GM10248 (cell line): ENCODE measurements around the gene PLEKHF1.

Experiments
- CTCF ChIA-PET: fragments of 300-600 bp; sonication (Branson Sonifier 250); formaldehyde crosslinking; extraction: SDS; loops from one replicate; lab custom pipeline; 2021; ENCODE audit warnings: antibody characterized with exemption; lab: Yijun Ruan, JAX
- POLR2A ChIA-PET: fragments of 350-650 bp; sonication (Branson Sonifier 250); formaldehyde crosslinking; extraction: SDS; loops from one replicate; lab custom pipeline; 2020; ENCODE audit warnings: antibody characterized with exemption; lab: Yijun Ruan, JAX
- DNase-seq: peaks from one replicate; pipeline ENCODE4 v3.0.0; 2012; ENCODE audit errors: extremely low spot score
- TF ChIP-seq, protein P1 (sequence below): IDR thresholded peaks from 2 replicates; pipeline ENCODE4 v1.5.1; 2012; ENCODE audit warnings: mild to moderate bottlenecking, low read depth; ENCODE audit errors: extremely low read depth, missing control alignments, control extremely low read depth

Gene PLEKHF1

DNA sequence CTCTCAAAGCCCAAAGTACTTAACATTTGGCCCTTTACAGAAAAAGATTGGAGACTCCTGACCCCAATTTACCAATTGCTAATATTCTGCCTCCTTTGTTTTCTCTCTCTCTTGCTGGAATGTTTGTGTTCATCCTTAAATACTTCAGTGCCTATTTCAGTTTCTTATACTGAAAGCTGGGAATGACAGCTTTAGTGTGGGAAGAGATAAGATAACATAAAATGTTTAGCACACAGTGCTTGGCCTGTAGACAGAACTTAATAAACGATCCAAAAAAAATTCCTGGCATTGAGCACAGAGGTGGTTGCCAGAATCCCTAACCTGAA, 3.0 kb upstream of the PLEKHF1 start:
- CTCF ChIA-PET = interaction anchor here (0.8 to 8.7 kb wide), 6 partner anchors 17 to 98 kb away, joined by 3 to 58 read pairs (median 3); no protein-coding TSS in a partner anchor
- TF ChIP-seq, protein P1, sequence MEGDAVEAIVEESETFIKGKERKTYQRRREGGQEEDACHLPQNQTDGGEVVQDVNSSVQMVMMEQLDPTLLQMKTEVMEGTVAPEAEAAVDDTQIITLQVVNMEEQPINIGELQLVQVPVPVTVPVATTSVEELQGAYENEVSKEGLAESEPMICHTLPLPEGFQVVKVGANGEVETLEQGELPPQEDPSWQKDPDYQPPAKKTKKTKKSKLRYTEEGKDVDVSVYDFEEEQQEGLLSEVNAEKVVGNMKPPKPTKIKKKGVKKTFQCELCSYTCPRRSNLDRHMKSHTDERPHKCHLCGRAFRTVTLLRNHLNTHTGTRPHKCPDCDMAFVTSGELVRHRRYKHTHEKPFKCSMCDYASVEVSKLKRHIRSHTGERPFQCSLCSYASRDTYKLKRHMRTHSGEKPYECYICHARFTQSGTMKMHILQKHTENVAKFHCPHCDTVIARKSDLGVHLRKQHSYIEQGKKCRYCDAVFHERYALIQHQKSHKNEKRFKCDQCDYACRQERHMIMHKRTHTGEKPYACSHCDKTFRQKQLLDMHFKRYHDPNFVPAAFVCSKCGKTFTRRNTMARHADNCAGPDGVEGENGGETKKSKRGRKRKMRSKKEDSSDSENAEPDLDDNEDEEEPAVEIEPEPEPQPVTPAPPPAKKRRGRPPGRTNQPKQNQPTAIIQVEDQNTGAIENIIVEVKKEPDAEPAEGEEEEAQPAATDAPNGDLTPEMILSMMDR = no peak
- POLR2A ChIA-PET = no interaction called here
- no peak for DNase-seq

DNA sequence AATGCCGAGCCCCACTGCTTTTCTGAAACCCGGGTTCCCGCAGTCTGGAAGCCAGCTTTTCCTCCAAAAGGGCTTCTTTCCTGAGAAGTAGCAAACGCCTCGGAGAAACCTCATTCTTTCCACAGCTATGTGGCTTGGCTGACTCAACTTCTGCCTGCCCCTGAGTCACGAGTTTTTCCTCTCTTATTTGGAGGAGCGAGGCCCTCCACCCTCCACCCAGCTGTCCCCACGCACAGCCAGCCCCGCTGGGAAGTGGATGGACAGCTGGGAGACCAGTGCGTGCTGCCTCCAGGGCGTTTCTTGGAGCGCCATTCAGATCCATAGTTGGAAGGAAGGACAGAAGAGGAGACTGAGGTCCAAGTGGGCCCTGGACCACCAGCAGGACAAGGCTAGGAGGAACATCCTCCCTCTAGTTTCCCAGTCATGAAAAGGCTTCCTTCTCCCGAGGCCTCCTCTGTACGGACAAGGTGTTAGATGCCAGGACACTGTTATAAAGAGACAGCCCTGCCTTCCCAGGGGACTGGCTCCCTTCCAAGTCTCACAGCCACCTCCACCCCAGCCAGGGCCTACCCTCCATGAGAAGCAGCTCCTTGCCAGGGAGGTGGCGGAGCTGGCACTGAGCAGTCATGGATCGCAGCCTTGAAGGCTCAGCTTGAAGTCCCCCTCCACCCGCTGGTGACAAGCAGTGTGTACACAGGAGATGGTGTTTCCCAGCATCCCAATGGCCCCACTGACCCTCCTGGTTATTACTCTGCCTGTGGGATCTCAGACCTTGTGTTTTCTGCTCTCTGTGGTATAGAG, 2.5 kb upstream of the PLEKHF1 start:
- TF ChIP-seq, protein P1 = no peak
- ChIA-PET POLR2A (no interaction called here), CTCF (interaction anchor here (1.1 to 8.7 kb wide), 5 partner anchors 9 to 63 kb away, joined by 3 to 58 read pairs (median 3); no protein-coding TSS in a partner anchor)
- DNase-seq = no peak

DNA sequence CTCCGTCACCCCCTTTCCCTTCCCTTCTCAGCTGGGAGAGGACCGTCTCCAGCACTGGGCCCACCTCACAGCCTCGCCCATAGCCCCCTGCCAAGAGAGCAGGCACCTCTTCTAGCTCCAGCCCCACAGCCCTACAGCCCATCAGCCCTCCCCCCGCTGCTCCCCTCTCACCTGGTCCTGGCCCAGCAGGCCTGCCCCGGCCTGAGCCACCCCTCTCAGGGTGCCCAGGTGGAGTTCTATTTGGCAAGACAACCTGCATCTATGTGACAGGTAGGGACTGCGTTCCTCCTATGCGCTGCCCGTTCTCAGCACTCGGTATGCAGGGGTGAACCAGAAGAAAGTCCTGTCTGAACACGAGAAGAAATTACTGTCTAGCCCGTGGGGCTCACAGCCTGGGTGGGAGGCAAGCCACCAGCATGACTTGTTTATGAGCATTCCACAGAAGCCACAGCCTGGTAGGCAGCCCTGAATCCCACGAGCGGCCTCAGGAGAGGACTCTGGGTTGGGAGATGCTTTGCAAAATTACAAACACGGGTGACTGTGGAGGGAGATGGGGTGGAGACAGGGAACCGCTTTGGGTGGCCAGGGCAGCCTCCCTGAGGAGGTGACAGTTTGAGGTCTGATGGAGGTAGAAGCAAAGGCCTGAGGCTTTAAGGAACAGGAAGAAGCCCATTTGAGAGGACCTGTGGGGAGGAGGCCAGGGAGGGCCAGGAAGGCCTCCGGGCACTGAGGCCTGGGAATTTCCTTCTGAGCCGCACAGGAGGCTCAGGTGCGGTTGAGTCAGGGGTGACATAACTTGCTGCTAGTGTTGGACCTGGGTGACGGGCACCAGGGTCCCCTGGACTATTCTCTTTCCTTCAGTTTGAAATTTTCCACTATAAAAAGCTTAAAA, 1.2 kb upstream of the PLEKHF1 start:
- ChIA-PET CTCF (interaction anchor here (1.1 to 8.7 kb wide), 9 partner anchors 8 to 58 kb away, joined by 3 to 58 read pairs (median 5); partner anchors contain the start of genes C19orf12 and POP4), POLR2A (no interaction called here)
- no peak for DNase-seq
- TF ChIP-seq, protein P1 = no peak

GRCh38 chr19:29664753-29665214, 477 bp upstream of the PLEKHF1 start:
- DNase-seq = no peak
- TF ChIP-seq, protein P1 = no peak
- ChIA-PET CTCF (interaction anchor here (0.6 to 8.7 kb wide), 16 partner anchors 13 to 121 kb away, joined by 3 to 58 read pairs (median 4); partner anchors contain the start of genes C19orf12 and POP4), POLR2A (interaction anchor here (1.1 kb wide), 1 partner anchor 58 kb away, joined by 5 read pairs; no protein-coding TSS in a partner anchor)

DNA sequence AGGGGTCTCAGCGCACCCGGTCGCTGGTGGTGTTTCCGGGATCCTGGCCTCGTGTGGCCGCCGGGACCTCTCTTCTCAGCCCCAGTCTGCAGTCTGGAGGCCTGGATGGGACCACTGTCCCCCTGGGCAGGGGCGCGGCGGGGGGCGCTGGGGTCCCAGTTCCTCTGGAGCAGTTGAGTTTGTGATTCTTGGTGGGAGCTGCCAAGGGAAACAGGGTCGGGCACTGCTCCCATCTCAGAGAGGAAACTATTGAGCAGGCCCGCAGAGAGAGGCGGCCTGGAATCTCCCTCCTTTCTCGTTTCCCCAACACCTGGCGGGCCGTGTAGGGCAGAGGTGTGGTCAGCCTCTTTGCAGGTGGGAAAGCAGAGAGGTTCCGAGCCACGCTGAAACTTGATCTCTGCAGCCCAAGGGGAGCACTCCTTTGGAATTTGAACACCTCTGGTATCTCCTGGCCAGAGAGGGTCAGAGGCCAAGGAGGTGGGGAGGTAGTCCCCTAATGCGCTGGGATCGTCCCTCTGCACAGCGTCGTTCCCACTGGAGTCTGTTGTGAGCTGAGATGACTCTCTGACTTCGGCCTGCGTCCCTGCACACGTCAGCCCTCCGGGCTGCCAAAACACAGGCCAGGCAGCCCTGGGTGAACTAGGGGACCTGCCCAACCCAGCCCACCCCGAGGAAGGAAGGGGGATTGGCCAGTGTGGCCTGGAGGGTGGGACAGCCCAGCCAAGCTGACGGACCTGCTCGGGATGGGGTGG, 741 bp downstream of the PLEKHF1 start:
- peak; percentile 39 for DNase-seq
- TF ChIP-seq, protein P1 = no peak
- POLR2A ChIA-PET = interaction anchor here (0.5 to 1.1 kb wide), 2 partner anchors 24 to 59 kb away, joined by 3 to 5 read pairs; no protein-coding TSS in a partner anchor
- CTCF ChIA-PET = interaction anchor here (0.6 to 8.7 kb wide), 22 partner anchors 12 to 120 kb away, joined by 3 to 58 read pairs (median 4); partner anchors contain the start of genes C19orf12 and POP4
